Measurements from ENCODE around the gene ADAM19.

The ADAM19 gene

DNA sequence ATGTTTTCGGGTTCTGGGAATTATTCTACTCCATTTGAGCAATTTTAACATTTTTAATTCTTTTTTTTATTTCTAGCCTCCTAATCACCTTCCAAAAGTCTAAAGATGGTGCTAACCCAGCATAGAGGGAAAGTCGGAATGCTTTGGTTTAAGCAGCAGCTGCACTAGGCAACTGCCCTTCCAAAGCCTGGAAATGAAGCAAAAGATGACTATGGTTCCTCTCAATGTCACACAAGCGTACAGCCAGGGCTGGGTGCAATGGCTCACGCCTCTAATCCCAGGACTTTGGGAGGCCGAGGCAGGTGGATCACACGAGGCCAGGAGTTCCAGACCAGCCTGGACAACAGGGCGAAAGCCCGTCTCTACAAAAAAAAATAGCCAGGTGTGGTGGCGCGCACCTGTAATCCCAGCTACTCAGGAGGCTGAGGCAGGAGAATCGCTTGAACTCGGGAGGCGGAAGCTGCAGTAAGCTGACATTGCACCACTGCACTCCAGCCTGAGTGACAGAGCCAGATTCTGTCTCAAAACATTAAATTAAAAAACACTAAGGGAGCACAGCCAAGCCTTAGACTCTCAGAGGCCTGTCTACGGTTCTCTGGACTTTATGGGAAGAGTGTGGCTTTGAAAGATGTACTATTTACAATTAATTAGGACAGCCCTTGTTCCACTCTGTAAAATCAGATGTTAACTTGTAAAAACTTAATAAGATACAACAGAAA, 33.1 kb downstream of the ADAM19 start:
- no peak overlapping the region for H3K9ac ChIP-seq
- H3K9me3 ChIP-seq (ENCODE audit: control insufficient read depth, low read length), result no peaks in the 10 kb centered on the region
- TF ChIP-seq, protein P1, sequence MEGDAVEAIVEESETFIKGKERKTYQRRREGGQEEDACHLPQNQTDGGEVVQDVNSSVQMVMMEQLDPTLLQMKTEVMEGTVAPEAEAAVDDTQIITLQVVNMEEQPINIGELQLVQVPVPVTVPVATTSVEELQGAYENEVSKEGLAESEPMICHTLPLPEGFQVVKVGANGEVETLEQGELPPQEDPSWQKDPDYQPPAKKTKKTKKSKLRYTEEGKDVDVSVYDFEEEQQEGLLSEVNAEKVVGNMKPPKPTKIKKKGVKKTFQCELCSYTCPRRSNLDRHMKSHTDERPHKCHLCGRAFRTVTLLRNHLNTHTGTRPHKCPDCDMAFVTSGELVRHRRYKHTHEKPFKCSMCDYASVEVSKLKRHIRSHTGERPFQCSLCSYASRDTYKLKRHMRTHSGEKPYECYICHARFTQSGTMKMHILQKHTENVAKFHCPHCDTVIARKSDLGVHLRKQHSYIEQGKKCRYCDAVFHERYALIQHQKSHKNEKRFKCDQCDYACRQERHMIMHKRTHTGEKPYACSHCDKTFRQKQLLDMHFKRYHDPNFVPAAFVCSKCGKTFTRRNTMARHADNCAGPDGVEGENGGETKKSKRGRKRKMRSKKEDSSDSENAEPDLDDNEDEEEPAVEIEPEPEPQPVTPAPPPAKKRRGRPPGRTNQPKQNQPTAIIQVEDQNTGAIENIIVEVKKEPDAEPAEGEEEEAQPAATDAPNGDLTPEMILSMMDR (IDR thresholded peaks at IDR 0.05), result no peak
- no peaks in the 10 kb centered on the region for H3K79me2 ChIP-seq
- no peaks in the 10 kb centered on the region for H3K36me3 ChIP-seq (ENCODE audit: control insufficient read depth, insufficient read depth, low read length)
- no peak overlapping the region for H3K4me2 ChIP-seq (ENCODE audit: low read length)
- H3K4me1 ChIP-seq, result no peaks in the 10 kb centered on the region
- no peak overlapping the region for H3K27ac ChIP-seq
- no peak overlapping the region for H3K4me3 ChIP-seq (ENCODE audit: low read depth, low read length)
- H2AFZ ChIP-seq, result no peak overlapping the region
- H3K27me3 ChIP-seq (ENCODE audit: control insufficient read depth, insufficient read depth, low read length), result no peaks in the 10 kb centered on the region

DNA sequence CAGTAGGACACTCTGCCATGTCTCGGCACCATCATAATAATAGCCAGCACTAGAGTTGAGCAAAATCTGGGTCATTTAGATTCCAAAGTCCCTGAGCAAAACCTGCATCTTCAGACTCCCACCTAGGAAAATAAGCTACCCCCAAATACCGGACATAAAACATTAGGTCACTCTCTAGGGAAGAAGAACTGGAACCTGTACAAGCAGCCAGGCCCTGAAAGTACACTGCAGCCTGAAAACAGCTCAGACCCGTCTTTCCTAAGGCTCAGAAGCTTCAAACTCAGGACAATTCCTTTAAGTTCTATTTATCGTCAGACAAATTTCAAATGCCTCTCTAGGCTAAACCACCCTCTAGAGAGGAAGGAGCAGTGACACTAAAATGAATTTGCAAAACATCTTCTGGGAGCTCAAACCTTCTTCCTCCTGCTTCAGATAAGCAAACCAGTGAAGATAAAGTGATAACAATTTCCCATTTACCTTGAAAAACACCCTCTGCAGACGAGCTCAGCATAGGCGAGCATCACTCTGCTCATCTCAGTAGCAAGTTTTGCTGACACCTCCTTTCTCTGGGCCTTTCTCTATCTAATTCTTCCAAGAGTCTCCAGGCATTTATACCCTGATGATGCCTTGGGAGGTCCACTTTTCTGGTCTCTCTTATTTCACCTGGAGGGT, 34.0 kb downstream of the ADAM19 start:
- Histone ChIP-seq H3K4me3 (ENCODE audit: low read depth, low read length) (no peak overlapping the region), H3K9me3 (ENCODE audit: control insufficient read depth, low read length) (no peaks in the 10 kb centered on the region), H3K4me1 (no peaks in the 10 kb centered on the region)

GRCh38 chr5:157540707-157541446, 34.7 kb downstream of the ADAM19 start:
- Histone ChIP-seq H3K79me2 (no peaks in the 10 kb centered on the region), H3K27ac (no peak overlapping the region), H3K36me3 (ENCODE audit: control insufficient read depth, insufficient read depth, low read length) (no peaks in the 10 kb centered on the region), H3K9me3 (ENCODE audit: control insufficient read depth, low read length) (no peaks in the 10 kb centered on the region), H3K9ac (no peak overlapping the region), H2AFZ (no peak overlapping the region), H3K27me3 (ENCODE audit: control insufficient read depth, insufficient read depth, low read length) (no peaks in the 10 kb centered on the region), H3K4me3 (ENCODE audit: low read depth, low read length) (no peak overlapping the region), H3K4me1 (no peaks in the 10 kb centered on the region), H3K4me2 (ENCODE audit: low read length) (no peak overlapping the region)
- TF ChIP-seq, protein P1 (IDR thresholded peaks at IDR 0.05), result no peak

More for the DNA sequence above, 34.0 kb downstream of the ADAM19 start:
- H3K79me2 ChIP-seq, result no peaks in the 10 kb centered on the region
- TF ChIP-seq, protein P1 (IDR thresholded peaks at IDR 0.05), result no peak
- H3K27me3 ChIP-seq (ENCODE audit: control insufficient read depth, insufficient read depth, low read length), result no peaks in the 10 kb centered on the region
- H2AFZ ChIP-seq, result no peak overlapping the region
- H3K27ac ChIP-seq, result no peak overlapping the region
- H3K4me2 ChIP-seq (ENCODE audit: low read length), result no peak overlapping the region
- H3K9ac ChIP-seq, result no peak overlapping the region
- H3K36me3 ChIP-seq (ENCODE audit: control insufficient read depth, insufficient read depth, low read length), result no peaks in the 10 kb centered on the region

DNA sequence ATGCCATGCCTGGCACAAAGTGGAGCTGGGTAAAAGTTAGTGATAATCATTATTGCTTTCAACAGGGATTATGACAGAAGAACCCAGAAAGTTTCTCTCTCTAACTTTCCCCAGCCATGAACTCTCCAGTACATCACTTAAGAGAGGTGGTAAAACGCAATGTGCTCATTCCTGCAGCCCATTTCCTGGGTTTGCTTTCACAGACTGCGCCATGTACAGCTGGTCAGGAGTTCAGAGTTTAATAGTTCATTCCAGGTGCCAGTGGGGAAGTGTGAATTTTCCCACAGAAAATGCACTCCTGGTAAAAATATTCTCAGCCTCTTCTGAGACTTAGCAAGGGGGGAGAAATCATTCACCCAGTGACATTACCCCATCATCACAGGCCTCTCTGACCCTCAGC, 35.5 kb downstream of the ADAM19 start:
- TF ChIP-seq, protein P1 (IDR thresholded peaks at IDR 0.05), result no peak
- no peaks in the 10 kb centered on the region for H3K4me1 ChIP-seq
- H3K4me2 ChIP-seq (ENCODE audit: low read length), result no peak overlapping the region
- H3K27me3 ChIP-seq (ENCODE audit: control insufficient read depth, insufficient read depth, low read length), result no peaks in the 10 kb centered on the region
- H3K9ac ChIP-seq, result no peak overlapping the region
- H2AFZ ChIP-seq, result no peak overlapping the region
- H3K36me3 ChIP-seq (ENCODE audit: control insufficient read depth, insufficient read depth, low read length), result no peaks in the 10 kb centered on the region
- no peaks in the 10 kb centered on the region for H3K9me3 ChIP-seq (ENCODE audit: control insufficient read depth, low read length)
- H3K27ac ChIP-seq, result no peak overlapping the region
- no peaks in the 10 kb centered on the region for H3K79me2 ChIP-seq
- H3K4me3 ChIP-seq (ENCODE audit: low read depth, low read length), result no peak overlapping the region

Measured in parathyroid adenoma (tissue), 2 donors.